Gastrocnemius medialis (tissue), 4 donors: ENCODE measurements around the gene FOXE1. TPM values are rescaled to one million over a fixed set of nuclear protein-coding genes. Genes with fewer than 3 reads are reported as not detected.

Experiments used
- ATAC-seq, 2 donors: fragments of 150-250 bp; one replicate each; pipeline ENCODE4 v1.9.1; 2016
- DNase-seq, 2 donors: peaks; one replicate each; pipeline ENCODE4 v3.0.0-alpha.2; 2019
- H3K27ac ChIP-seq, 4 donors: fragments of 200-600 bp; sonication (generic); 1 replicate in 1 of 4; 2 replicates in 3 of 4; pipeline ENCODE4 v1.5.1; 2016 to 2018; ENCODE audit warnings: mild to moderate bottlenecking in 2 of 4, moderate library complexity in 1 of 4
- H3K27me3 ChIP-seq, 3 donors: fragments of 200-600 bp; sonication (generic) in 2 of 3; 1 replicate in 1 of 3; 2 replicates in 2 of 3; pipeline versions ENCODE4 v1.5.1 to v1.6.0; 2016 to 2019; ENCODE audit warnings: mild to moderate bottlenecking in 1 of 3, moderate library complexity in 1 of 3
- H3K36me3 ChIP-seq, 2 donors: fragments of 200-600 bp; sonication (generic) in 1 of 2; one replicate each; pipeline ENCODE4 v1.5.1; 2017 to 2018
- H3K4me1 ChIP-seq, 2 donors: fragments of 200-600 bp; sonication (generic) in 1 of 2; one replicate each; pipeline ENCODE4 v1.5.1; 2016 to 2017; ENCODE audit warnings: mild to moderate bottlenecking in 2 of 2
- H3K4me3 ChIP-seq, 4 donors: fragments of 200-600 bp; sonication (generic) in 3 of 4; 1 replicate in 1 of 4; 2 replicates in 3 of 4; pipeline ENCODE4 v1.5.1; 2016 to 2019; ENCODE audit warnings: mild to moderate bottlenecking in 2 of 4
- H3K9me3 ChIP-seq, 3 donors: fragments of 200-600 bp; sonication (generic) in 2 of 3; 1 replicate in 1 of 3; 2 replicates in 2 of 3; pipeline ENCODE4 v1.5.1; 2016 to 2019
- CTCF ChIP-seq, 5 experiments: fragments of 450-650 bp in 3 of 5; fragments of 200-600 bp in 2 of 5; sonication (generic) in 2 of 5; IDR thresholded peaks in 4 of 5; conservative IDR thresholded peaks in 1 of 5; 1 replicate in 4 of 5; 2 replicates in 1 of 5; pipeline ENCODE4 v1.5.1; 2016 to 2019; ENCODE audit warnings: antibody characterized with exemption in 5 of 5, mild to moderate bottlenecking in 3 of 5, moderate library complexity in 3 of 5
- POLR2A ChIP-seq, 2 donors: fragments of 450-650 bp; IDR thresholded peaks; one replicate each; pipeline ENCODE4 v1.6.1; 2017; ENCODE audit warnings: antibody characterized with exemption in 2 of 2, mild to moderate bottlenecking in 2 of 2, moderate library complexity in 2 of 2
- in situ Hi-C, 4 donors: fragments of 200-750 bp; cut with MboI; loops; one replicate each; pipeline versions ENCODE4 v1.15.0 to v1.8.0; 2017; ENCODE audit warnings: low sequenced_read_pairs in 4 of 4
- intact Hi-C: fragments of 100-400 bp; cut with DNase I; formaldehyde crosslinking; loops from one replicate; pipeline ENCODE4 v1.15.1; 2023; ENCODE audit warnings: low total_unique reads
- total RNA-seq, 4 donors: library from RNA; depleted of rRNA; stranded (reverse); fragments of >200 nt; gene quantifications; one replicate each; pipeline versions ENCODE4 v1.1.0 to v1.2.3, GENCODE V29; 2016

FOXE1 gene
- total RNA-seq, 4 donors from 2014 or later, result not detected

- no peaks in the 10 kb centered on the region for H3K36me3 ChIP-seq
- H3K27me3 ChIP-seq, result no peaks in the 10 kb centered on the region
- no peaks in the 10 kb centered on the region for H3K9me3 ChIP-seq
- ATAC-seq, result no peak
- intact Hi-C loops, result no loop called here
- no peak for DNase-seq
- TF ChIP-seq CTCF (IDR thresholded peaks at IDR 0.05 in 4 of 5, conservative IDR thresholded peaks at IDR 0.05 in 1 of 5) (no peak), POLR2A (IDR thresholded peaks at IDR 0.05) (no peak)
- no peaks in the 10 kb centered on the region for H3K4me1 ChIP-seq
- in situ Hi-C loops, result no loop called here
- no peak overlapping the region for H3K27ac ChIP-seq
- H3K4me3 ChIP-seq, result no peak overlapping the region
These were observed 40.8 kb upstream of the FOXE1 start for GRCh38 chr9:97812247-97812543.

- TF ChIP-seq CTCF (IDR thresholded peaks at IDR 0.05 in 4 of 5, conservative IDR thresholded peaks at IDR 0.05 in 1 of 5) (no peak), POLR2A (IDR thresholded peaks at IDR 0.05) (no peak)
- no peak for DNase-seq
- ATAC-seq, result no peak
- no peaks in the 10 kb centered on the region for H3K27me3 ChIP-seq
- no peak overlapping the region for H3K4me3 ChIP-seq
- intact Hi-C loops (no loop called here), in situ Hi-C loops (no loop called here)
- no peak overlapping the region for H3K27ac ChIP-seq
- no peaks in the 10 kb centered on the region for H3K36me3 ChIP-seq
- H3K4me1 ChIP-seq, result no peaks in the 10 kb centered on the region
- H3K9me3 ChIP-seq, result no peaks in the 10 kb centered on the region
These were observed 40.0 kb upstream of the FOXE1 start for GRCh38 chr9:97813072-97813471.

- Histone ChIP-seq H3K27ac (no peak overlapping the region), H3K9me3 (peaks cover 0 to 12% (median 0%) of the 10 kb centered on the region in 3 donors), H3K27me3 (peaks cover 0 to 5% (median 2%) of the 10 kb centered on the region in 3 donors), H3K36me3 (no peaks in the 10 kb centered on the region), H3K4me1 (no peaks in the 10 kb centered on the region), H3K4me3 (no peak overlapping the region)
- TF ChIP-seq POLR2A (IDR thresholded peaks at IDR 0.05) (no peak), CTCF (IDR thresholded peaks at IDR 0.05 in 4 of 5, conservative IDR thresholded peaks at IDR 0.05 in 1 of 5) (no peak)
- intact Hi-C loops, result no loop called here
- in situ Hi-C loops, result no loop called here
- DNase-seq (no peak), ATAC-seq (no peak)
These were observed 33.3 kb upstream of the FOXE1 start for GRCh38 chr9:97819735-97820134.

- peaks cover 0 to 5% (median 2%) of the 10 kb centered on the region in 3 donors for H3K27me3 ChIP-seq
- H3K4me3 ChIP-seq, result no peak overlapping the region
- intact Hi-C loops, result no loop called here
- in situ Hi-C loops, result no loop called here
- TF ChIP-seq CTCF (IDR thresholded peaks at IDR 0.05 in 4 of 5, conservative IDR thresholded peaks at IDR 0.05 in 1 of 5), result no peak
- TF ChIP-seq POLR2A (IDR thresholded peaks at IDR 0.05), result no peak
- H3K36me3 ChIP-seq, result no peaks in the 10 kb centered on the region
- no peak for DNase-seq
- no peaks in the 10 kb centered on the region for H3K4me1 ChIP-seq
- H3K9me3 ChIP-seq, result peaks cover 0 to 12% (median 0%) of the 10 kb centered on the region in 3 donors
- H3K27ac ChIP-seq, result no peak overlapping the region
- ATAC-seq, result no peak
These were observed 32.7 kb upstream of the FOXE1 start for GRCh38 chr9:97820373-97820772.
